ENCODE results near the gene PYGO1.

Gene PYGO1

GRCh38 chr15:55535436-55535835 is 52.7 kb downstream of the PYGO1 start:
- Histone ChIP-seq H3K27me3 (ENCODE audit: control insufficient read depth in 5 of 5, insufficient read depth in 4 of 5, low read length in 5 of 5) (no peaks in the 10 kb centered on the region), H3K9ac (ENCODE audit: low read length in 5 of 5) (no peak overlapping the region), H3K9me3 (ENCODE audit: control insufficient read depth in 5 of 5, low read length in 5 of 5) (no peaks in the 10 kb centered on the region), H3K4me1 (ENCODE audit: control insufficient read depth in 5 of 5, insufficient read depth in 5 of 5, low read length in 5 of 5) (no peaks in the 10 kb centered on the region), H3K36me3 (ENCODE audit: control insufficient read depth in 5 of 5, insufficient read depth in 5 of 5, low read length in 5 of 5) (no peaks in the 10 kb centered on the region), H3K27ac (ENCODE audit: low read depth, low read length) (no peak overlapping the region), H3K4me3 (ENCODE audit: low read depth in 1 of 5, low read length in 5 of 5) (no peak overlapping the region)

GRCh38 chr15:55532944-55533343 is 55.2 kb downstream of the PYGO1 start:
- Histone ChIP-seq H3K36me3 (ENCODE audit: control insufficient read depth in 5 of 5, insufficient read depth in 5 of 5, low read length in 5 of 5) (no peaks in the 10 kb centered on the region), H3K4me1 (ENCODE audit: control insufficient read depth in 5 of 5, insufficient read depth in 5 of 5, low read length in 5 of 5) (peaks cover 0 to 2% (median 0%) of the 10 kb centered on the region in 5 donors), H3K9ac (ENCODE audit: low read length in 5 of 5) (no peak overlapping the region), H3K27ac (ENCODE audit: low read depth, low read length) (no peak overlapping the region), H3K27me3 (ENCODE audit: control insufficient read depth in 5 of 5, insufficient read depth in 4 of 5, low read length in 5 of 5) (no peaks in the 10 kb centered on the region), H3K4me3 (ENCODE audit: low read depth in 1 of 5, low read length in 5 of 5) (no peak overlapping the region), H3K9me3 (ENCODE audit: control insufficient read depth in 5 of 5, low read length in 5 of 5) (no peaks in the 10 kb centered on the region)

- Histone ChIP-seq H3K27me3 (ENCODE audit: control insufficient read depth in 5 of 5, insufficient read depth in 4 of 5, low read length in 5 of 5) (no peaks in the 10 kb centered on the region), H3K9me3 (ENCODE audit: control insufficient read depth in 5 of 5, low read length in 5 of 5) (no peaks in the 10 kb centered on the region), H3K36me3 (ENCODE audit: control insufficient read depth in 5 of 5, insufficient read depth in 5 of 5, low read length in 5 of 5) (no peaks in the 10 kb centered on the region), H3K9ac (ENCODE audit: low read length in 5 of 5) (no peak overlapping the region), H3K4me1 (ENCODE audit: control insufficient read depth in 5 of 5, insufficient read depth in 5 of 5, low read length in 5 of 5) (peaks cover 0 to 6% (median 3%) of the 10 kb centered on the region in 5 donors), H3K4me3 (ENCODE audit: low read depth in 1 of 5, low read length in 5 of 5) (no peak overlapping the region), H3K27ac (ENCODE audit: low read depth, low read length) (no peak overlapping the region)
These were observed 57.3 kb downstream of the PYGO1 start for GRCh38 chr15:55530861-55531313.

GRCh38 chr15:55528812-55529211 is 59.3 kb downstream of the PYGO1 start:
- H3K27ac ChIP-seq (ENCODE audit: low read depth, low read length) = no peak overlapping the region
- H3K4me1 ChIP-seq (ENCODE audit: control insufficient read depth in 5 of 5, insufficient read depth in 5 of 5, low read length in 5 of 5) = peaks cover 0 to 6% (median 3%) of the 10 kb centered on the region in 5 donors
- H3K9me3 ChIP-seq (ENCODE audit: control insufficient read depth in 5 of 5, low read length in 5 of 5) = no peaks in the 10 kb centered on the region
- H3K4me3 ChIP-seq (ENCODE audit: low read depth in 1 of 5, low read length in 5 of 5) = no peak overlapping the region
- no peaks in the 10 kb centered on the region for H3K36me3 ChIP-seq (ENCODE audit: control insufficient read depth in 5 of 5, insufficient read depth in 5 of 5, low read length in 5 of 5)
- no peak overlapping the region for H3K9ac ChIP-seq (ENCODE audit: low read length in 5 of 5)
- no peaks in the 10 kb centered on the region for H3K27me3 ChIP-seq (ENCODE audit: control insufficient read depth in 5 of 5, insufficient read depth in 4 of 5, low read length in 5 of 5)

GRCh38 chr15:55527150-55527549 is 61.0 kb downstream of the PYGO1 start:
- Histone ChIP-seq H3K4me1 (ENCODE audit: control insufficient read depth in 5 of 5, insufficient read depth in 5 of 5, low read length in 5 of 5) (peaks cover 0 to 6% (median 3%) of the 10 kb centered on the region in 5 donors), H3K4me3 (ENCODE audit: low read depth in 1 of 5, low read length in 5 of 5) (no peak overlapping the region), H3K27ac (ENCODE audit: low read depth, low read length) (no peak overlapping the region), H3K27me3 (ENCODE audit: control insufficient read depth in 5 of 5, insufficient read depth in 4 of 5, low read length in 5 of 5) (no peaks in the 10 kb centered on the region), H3K9ac (ENCODE audit: low read length in 5 of 5) (no peak overlapping the region), H3K36me3 (ENCODE audit: control insufficient read depth in 5 of 5, insufficient read depth in 5 of 5, low read length in 5 of 5) (no peaks in the 10 kb centered on the region), H3K9me3 (ENCODE audit: control insufficient read depth in 5 of 5, low read length in 5 of 5) (no peaks in the 10 kb centered on the region)

GRCh38 chr15:55526559-55527036 is 61.5 kb downstream of the PYGO1 start:
- peak overlapping the region in 2 of 5 donors; percentile 2 to 7 for H3K4me3 ChIP-seq (ENCODE audit: low read depth in 1 of 5, low read length in 5 of 5)
- no peaks in the 10 kb centered on the region for H3K9me3 ChIP-seq (ENCODE audit: control insufficient read depth in 5 of 5, low read length in 5 of 5)
- H3K9ac ChIP-seq (ENCODE audit: low read length in 5 of 5) = peak overlapping the region in 1 of 5 donors; percentile 4
- H3K27me3 ChIP-seq (ENCODE audit: control insufficient read depth in 5 of 5, insufficient read depth in 4 of 5, low read length in 5 of 5) = no peaks in the 10 kb centered on the region
- H3K4me1 ChIP-seq (ENCODE audit: control insufficient read depth in 5 of 5, insufficient read depth in 5 of 5, low read length in 5 of 5) = peaks cover 0 to 6% (median 3%) of the 10 kb centered on the region in 5 donors
- H3K36me3 ChIP-seq (ENCODE audit: control insufficient read depth in 5 of 5, insufficient read depth in 5 of 5, low read length in 5 of 5) = no peaks in the 10 kb centered on the region
- H3K27ac ChIP-seq (ENCODE audit: low read depth, low read length) = no peak overlapping the region

- Histone ChIP-seq H3K4me1 (ENCODE audit: control insufficient read depth in 5 of 5, insufficient read depth in 5 of 5, low read length in 5 of 5) (peaks cover 0 to 4% (median 3%) of the 10 kb centered on the region in 5 donors), H3K36me3 (ENCODE audit: control insufficient read depth in 5 of 5, insufficient read depth in 5 of 5, low read length in 5 of 5) (no peaks in the 10 kb centered on the region), H3K4me3 (ENCODE audit: low read depth in 1 of 5, low read length in 5 of 5) (no peak overlapping the region), H3K9ac (ENCODE audit: low read length in 5 of 5) (no peak overlapping the region), H3K27ac (ENCODE audit: low read depth, low read length) (no peak overlapping the region), H3K27me3 (ENCODE audit: control insufficient read depth in 5 of 5, insufficient read depth in 4 of 5, low read length in 5 of 5) (no peaks in the 10 kb centered on the region), H3K9me3 (ENCODE audit: control insufficient read depth in 5 of 5, low read length in 5 of 5) (no peaks in the 10 kb centered on the region)
These were observed 65.2 kb downstream of the PYGO1 start for GRCh38 chr15:55522742-55523450.

- Histone ChIP-seq H3K9ac (ENCODE audit: low read length in 5 of 5) (no peak overlapping the region), H3K4me3 (ENCODE audit: low read depth in 1 of 5, low read length in 5 of 5) (no peak overlapping the region), H3K4me1 (ENCODE audit: control insufficient read depth in 5 of 5, insufficient read depth in 5 of 5, low read length in 5 of 5) (no peaks in the 10 kb centered on the region), H3K36me3 (ENCODE audit: control insufficient read depth in 5 of 5, insufficient read depth in 5 of 5, low read length in 5 of 5) (no peaks in the 10 kb centered on the region), H3K27me3 (ENCODE audit: control insufficient read depth in 5 of 5, insufficient read depth in 4 of 5, low read length in 5 of 5) (no peaks in the 10 kb centered on the region), H3K9me3 (ENCODE audit: control insufficient read depth in 5 of 5, low read length in 5 of 5) (no peaks in the 10 kb centered on the region), H3K27ac (ENCODE audit: low read depth, low read length) (no peak overlapping the region)
These were observed 69.5 kb downstream of the PYGO1 start for GRCh38 chr15:55518641-55519040.

GRCh38 chr15:55518009-55518408 is 70.1 kb downstream of the PYGO1 start:
- Histone ChIP-seq H3K27me3 (ENCODE audit: control insufficient read depth in 5 of 5, insufficient read depth in 4 of 5, low read length in 5 of 5) (no peaks in the 10 kb centered on the region), H3K9ac (ENCODE audit: low read length in 5 of 5) (no peak overlapping the region), H3K36me3 (ENCODE audit: control insufficient read depth in 5 of 5, insufficient read depth in 5 of 5, low read length in 5 of 5) (no peaks in the 10 kb centered on the region), H3K4me1 (ENCODE audit: control insufficient read depth in 5 of 5, insufficient read depth in 5 of 5, low read length in 5 of 5) (no peaks in the 10 kb centered on the region), H3K4me3 (ENCODE audit: low read depth in 1 of 5, low read length in 5 of 5) (no peak overlapping the region), H3K9me3 (ENCODE audit: control insufficient read depth in 5 of 5, low read length in 5 of 5) (no peaks in the 10 kb centered on the region), H3K27ac (ENCODE audit: low read depth, low read length) (no peak overlapping the region)

GRCh38 chr15:55515991-55516776 is 72.0 kb downstream of the PYGO1 start:
- H3K27ac ChIP-seq (ENCODE audit: low read depth, low read length) = no peak overlapping the region
- no peak overlapping the region for H3K9ac ChIP-seq (ENCODE audit: low read length in 5 of 5)
- H3K4me3 ChIP-seq (ENCODE audit: low read depth in 1 of 5, low read length in 5 of 5) = no peak overlapping the region
- no peaks in the 10 kb centered on the region for H3K36me3 ChIP-seq (ENCODE audit: control insufficient read depth in 5 of 5, insufficient read depth in 5 of 5, low read length in 5 of 5)
- H3K4me1 ChIP-seq (ENCODE audit: control insufficient read depth in 5 of 5, insufficient read depth in 5 of 5, low read length in 5 of 5) = no peaks in the 10 kb centered on the region
- no peaks in the 10 kb centered on the region for H3K9me3 ChIP-seq (ENCODE audit: control insufficient read depth in 5 of 5, low read length in 5 of 5)
- no peaks in the 10 kb centered on the region for H3K27me3 ChIP-seq (ENCODE audit: control insufficient read depth in 5 of 5, insufficient read depth in 4 of 5, low read length in 5 of 5)
